K562 (cell line): Measurements from ENCODE around the gene CDC42EP2. TPM values are rescaled to one million over a fixed set of nuclear protein-coding genes. Genes with fewer than 3 reads are reported as not detected.

Experiments used
- BCLAF1 ChIP-seq, 2 experiments: fragments of 450-650 bp in 1 of 2; IDR thresholded peaks; 2 replicates each; pipeline ENCODE4 v1.6.1; 2011 to 2017; ENCODE audit warnings: low read depth in 2 of 2, antibody characterized with exemption in 1 of 2, borderline replicate concordance in 1 of 2, low read length in 1 of 2, mild to moderate bottlenecking in 1 of 2, mixed read lengths in 1 of 2; ENCODE audit not compliant: control insufficient read depth in 1 of 2
- ETS1 ChIP-seq: conservative IDR thresholded peaks from 2 replicates; pipeline ENCODE4 v1.6.1; 2011; ENCODE audit warnings: low read depth, mild to moderate bottlenecking, low read length; ENCODE audit not compliant: control insufficient read depth
- ETV6 ChIP-seq, 3 experiments: fragments of 150-350 bp in 1 of 3; sonication (generic) in 1 of 3; formaldehyde crosslinking in 1 of 3; IDR thresholded peaks; 2 replicates each; pipeline versions ENCODE4 v1.6.1 to v1.8.0; 2014 to 2022; ENCODE audit warnings: borderline replicate concordance in 2 of 3, low read depth in 2 of 3, antibody characterized with exemption in 1 of 3, low read length in 1 of 3, mild to moderate bottlenecking in 1 of 3, missing genetic modification reagents in 1 of 3
- FOXA3 ChIP-seq, 2 experiments: fragments of 450-650 bp in 1 of 2; sonication (generic) in 1 of 2; formaldehyde crosslinking; IDR thresholded peaks in 1 of 2; conservative IDR thresholded peaks in 1 of 2; 2 replicates each; pipeline versions ENCODE4 v1.4.0 to v1.8.0; 2020 to 2022; ENCODE audit warnings: mild to moderate bottlenecking in 2 of 2, missing genetic modification reagents in 1 of 2
- HDAC3 ChIP-seq: fragments of 450-650 bp; IDR thresholded peaks from 2 replicates; pipeline ENCODE4 v1.6.1; 2018; ENCODE audit warnings: borderline replicate concordance, mild to moderate bottlenecking, moderate library complexity; ENCODE audit not compliant: partially characterized antibody
- NFIC ChIP-seq: fragments of 450-650 bp; IDR thresholded peaks from 2 replicates; pipeline ENCODE4 v1.6.1; 2017; ENCODE audit warnings: mild to moderate bottlenecking, inconsistent platforms
- RREB1 ChIP-seq: fragments of 250-450 bp; sonication (Bioruptor Pico); IDR thresholded peaks from 2 replicates; pipeline ENCODE4 v1.4.0; 2020
- TBP ChIP-seq: optimal IDR thresholded peaks from 2 replicates; pipeline ENCODE3; 2011; ENCODE audit warnings: low read depth, low read length, improper control_type of control experiment
- ZBTB33 ChIP-seq: sonication (generic); formaldehyde crosslinking; IDR thresholded peaks from 2 replicates; pipeline ENCODE4 v1.8.1; 2023; ENCODE audit warnings: mild to moderate bottlenecking, missing genetic modification reagents
- ZNF23 ChIP-seq: fragments of 250-450 bp; sonication (Bioruptor Pico); IDR thresholded peaks from 2 replicates; pipeline ENCODE4 v1.4.0; 2020; ENCODE audit warnings: mild to moderate bottlenecking
- ZNF431 ChIP-seq: sonication (generic); formaldehyde crosslinking; IDR thresholded peaks from 2 replicates; pipeline ENCODE4 v1.8.0; 2022; ENCODE audit warnings: mild to moderate bottlenecking, missing genetic modification reagents
- ZNF507 ChIP-seq: conservative IDR thresholded peaks from 2 replicates; pipeline ENCODE4 v1.6.1; 2017; ENCODE audit warnings: missing genetic modification characterization, missing compliant biosample characterization
- polyA plus RNA-seq, 8 experiments: library from polyadenylated mRNA; depleted of rRNA in 4 of 8; stranded (reverse) in 5 of 8; unstranded in 3 of 8; fragments of >200 nt; fragmentation: Nextera tagmentation in 2 of 8; fragmentation: Illumina TruSeq in 1 of 8; extraction: Ambion mirVana in 2 of 8; extraction: Trizol in 1 of 8; gene quantifications; 2 replicates each; pipeline versions ENCODE4 v1.2.1 to v1.2.3, GENCODE V29; 2011 to 2014; ENCODE audit warnings: inconsistent platforms in 1 of 8, missing spikeins in 1 of 8
- total RNA-seq, 7 experiments: library from RNA; depleted of rRNA in 6 of 7; stranded (reverse); fragments of >200 nt in 6 of 7; fragmentation: Illumina TruSeq in 2 of 7; extraction: Trizol in 2 of 7; gene quantifications; 2 replicates each; pipeline versions ENCODE4 v1.2.1 to v1.2.3, GENCODE V29; 2011 to 2021; ENCODE audit warnings: low replicate concordance in 1 of 7

The CDC42EP2 gene
- total and polyA plus RNA-seq, 9 of the 15 experiments (the other 6 are each of a cell fraction or from before 2014, with no cell fraction given) = 0.27 to 3.5 (median 0.83) TPM; not detected in 1

- peak; percentile 52 for TF ChIP-seq ZBTB33
- TF ChIP-seq ETS1 = no peak
- TF ChIP-seq FOXA3 (CRISPR knock-in tag; conservative IDR thresholded peaks at IDR 0.05 in 1 of 2, IDR thresholded peaks at IDR 0.05 in 1 of 2) = peak in 1 of 2 experiments; percentile 66; a peak in 2 of 4 replicates
- no peak for TF ChIP-seq RREB1
- TF ChIP-seq ZNF431 (CRISPR knock-in tag) = no peak
- no peak for TF ChIP-seq ZNF507 (tag)
- TF ChIP-seq HDAC3 = no peak
- TF ChIP-seq ETV6 (IDR thresholded peaks at IDR 0.05; ENCODE audit: borderline replicate concordance in 1 of 2, low read depth in 2 of 2, low read length in 1 of 2) = no peak
- no peak for TF ChIP-seq ETV6 (CRISPR knock-in tag; IDR thresholded peaks at IDR 0.05; ENCODE audit: borderline replicate concordance)
- TF ChIP-seq TBP = no peak
- peak; percentile 99 for TF ChIP-seq NFIC
- no peak for TF ChIP-seq ZNF23
- TF ChIP-seq BCLAF1 (IDR thresholded peaks at IDR 0.05; ENCODE audit: borderline replicate concordance in 1 of 2, control insufficient read depth in 1 of 2, low read depth in 2 of 2, low read length in 1 of 2) = 0 out of 4 replicates have a peak, but pooled peaks of 1 of the 2 experiments have one; percentile 29
Measured at GRCh38 chr11:65274735-65275682, 39.7 kb upstream of the CDC42EP2 start (continued).
